NCI-H2107 treated with DMSO at 0.1 percent for 48 hours (cell line): ENCODE results near the gene ELFN2.
"Not testable (repeated sequence)": the region's sequence is repeated elsewhere in the genome, so short reads cannot be mapped to it uniquely, and the experiment has no call there.

Experiments used
- DNase-seq: peaks from one replicate; lab custom pipeline; 2025; ENCODE audit not compliant: unreplicated experiment; lab: John Stamatoyannopoulos, UW

ELFN2 gene

GRCh38 chr22:37411655-37412054 lies 15.6 kb downstream of the ELFN2 start:
- DNase-seq, result no peak

DNA sequence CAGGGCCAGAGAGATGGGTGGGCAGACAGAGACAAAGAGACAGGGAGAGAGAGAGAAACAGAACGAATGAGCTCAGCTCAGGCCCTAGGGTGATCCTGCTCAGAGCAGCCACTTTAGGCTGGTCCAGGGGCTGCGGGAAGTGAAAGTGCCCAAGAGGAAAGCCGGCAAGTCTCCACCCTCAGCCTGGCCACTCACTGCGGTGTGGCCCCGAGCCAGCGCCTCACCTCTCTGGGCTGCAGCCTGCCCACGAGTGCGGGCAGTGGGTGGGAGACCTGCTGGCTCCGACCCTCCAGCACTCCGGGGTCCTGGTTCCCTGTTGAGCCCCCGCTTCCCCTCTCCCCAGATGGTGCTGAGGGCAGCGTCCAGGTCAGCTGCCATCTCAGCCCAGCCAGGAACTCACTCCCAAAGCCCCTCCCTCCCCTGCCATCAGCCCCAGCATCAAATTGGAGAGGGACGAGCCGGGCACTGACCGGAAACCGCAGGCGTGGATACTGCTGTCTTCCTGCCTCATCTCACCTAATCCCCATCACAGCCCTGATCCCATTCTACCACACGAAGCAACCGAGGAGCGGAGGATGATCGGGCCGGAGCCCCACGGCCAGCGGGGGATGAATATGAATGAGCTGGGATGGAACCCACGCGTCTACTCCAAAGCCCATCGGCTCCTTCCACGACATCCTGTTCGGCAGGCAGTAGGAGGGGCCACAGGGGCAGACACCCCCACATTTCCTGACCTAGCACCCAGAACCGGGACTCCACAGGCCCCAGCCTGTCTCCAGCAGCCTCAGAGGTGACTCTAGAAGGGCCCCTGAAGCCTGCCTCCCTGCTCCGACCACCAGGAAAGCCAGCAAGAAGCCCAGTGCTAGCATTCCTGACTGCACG lies 16.9 kb downstream of the ELFN2 start:
- no peak for DNase-seq

DNA sequence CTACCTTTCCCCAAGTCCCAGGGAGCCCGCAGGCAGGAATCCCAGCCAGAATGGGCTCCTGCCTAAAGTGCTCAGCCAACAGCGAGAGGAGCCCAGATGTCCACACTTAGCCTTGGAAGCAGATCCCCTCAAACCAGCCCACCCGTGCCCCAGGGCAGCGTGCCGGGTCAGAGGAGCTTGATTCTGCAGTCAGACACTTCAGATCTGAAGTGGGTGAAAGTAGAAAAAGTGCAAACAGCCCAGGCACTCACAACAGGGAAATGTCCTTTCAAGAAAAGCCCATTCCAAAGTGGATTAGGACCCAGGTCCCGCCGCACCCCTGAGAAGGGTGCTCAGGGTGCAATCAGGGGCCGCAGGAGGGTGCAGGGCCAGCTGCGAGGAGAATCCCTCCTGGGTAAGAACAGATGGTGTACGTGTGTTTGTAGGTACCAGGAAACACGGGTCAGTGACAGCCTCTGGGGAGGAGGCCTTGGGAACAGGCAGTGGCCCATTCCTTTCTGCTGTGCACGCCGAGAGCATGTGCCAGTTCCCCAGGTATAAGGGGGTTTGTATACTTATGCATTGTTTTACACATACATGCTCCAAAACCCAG lies 17.7 kb downstream of the ELFN2 start:
- no peak for DNase-seq

- no peak for DNase-seq
These were observed 18.2 kb downstream of the ELFN2 start for GRCh38 chr22:37409031-37409430.

DNA sequence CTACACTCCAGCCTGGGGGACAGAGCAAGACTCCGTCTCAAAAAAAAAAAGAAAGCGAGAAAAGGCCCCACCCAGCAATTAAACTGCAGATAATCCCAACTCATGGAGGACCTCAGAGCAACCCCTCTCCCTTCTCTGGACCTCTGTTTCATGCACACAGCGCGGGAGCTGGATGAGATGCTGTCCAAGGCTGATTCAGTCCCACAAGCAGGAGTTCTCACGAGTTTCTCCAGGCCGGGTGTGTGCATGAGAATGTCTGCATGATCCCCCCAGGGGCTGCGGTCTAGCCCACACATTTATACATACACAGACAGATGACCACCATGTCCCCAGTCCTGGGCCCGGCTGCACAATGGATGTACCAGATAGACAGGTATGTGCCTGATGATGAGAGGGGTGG lies 19.4 kb downstream of the ELFN2 start:
- DNase-seq, result no peak

- no peak for DNase-seq
These were observed 20.6 kb downstream of the ELFN2 start for GRCh38 chr22:37406441-37407235.

DNA sequence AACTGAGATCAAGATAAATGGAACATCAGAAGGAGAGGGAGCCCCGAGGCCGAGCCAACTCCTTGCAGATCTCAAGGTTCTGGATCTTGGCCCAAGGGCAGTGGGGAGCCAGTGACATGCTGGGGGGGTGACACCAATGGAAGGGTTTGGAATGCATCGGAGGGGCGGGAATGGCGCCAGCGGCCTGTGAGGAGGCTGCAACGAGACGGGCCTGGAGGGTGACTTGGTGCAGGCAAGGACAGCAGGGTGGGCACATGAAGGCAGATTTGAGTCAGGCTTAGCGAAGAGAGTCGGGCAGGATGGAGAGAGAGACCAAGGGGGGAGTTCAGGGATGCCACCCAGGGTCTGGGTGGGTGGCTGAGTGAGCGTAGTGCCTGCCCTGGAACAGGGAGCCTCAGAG lies 23.2 kb downstream of the ELFN2 start:
- no peak for DNase-seq

DNA sequence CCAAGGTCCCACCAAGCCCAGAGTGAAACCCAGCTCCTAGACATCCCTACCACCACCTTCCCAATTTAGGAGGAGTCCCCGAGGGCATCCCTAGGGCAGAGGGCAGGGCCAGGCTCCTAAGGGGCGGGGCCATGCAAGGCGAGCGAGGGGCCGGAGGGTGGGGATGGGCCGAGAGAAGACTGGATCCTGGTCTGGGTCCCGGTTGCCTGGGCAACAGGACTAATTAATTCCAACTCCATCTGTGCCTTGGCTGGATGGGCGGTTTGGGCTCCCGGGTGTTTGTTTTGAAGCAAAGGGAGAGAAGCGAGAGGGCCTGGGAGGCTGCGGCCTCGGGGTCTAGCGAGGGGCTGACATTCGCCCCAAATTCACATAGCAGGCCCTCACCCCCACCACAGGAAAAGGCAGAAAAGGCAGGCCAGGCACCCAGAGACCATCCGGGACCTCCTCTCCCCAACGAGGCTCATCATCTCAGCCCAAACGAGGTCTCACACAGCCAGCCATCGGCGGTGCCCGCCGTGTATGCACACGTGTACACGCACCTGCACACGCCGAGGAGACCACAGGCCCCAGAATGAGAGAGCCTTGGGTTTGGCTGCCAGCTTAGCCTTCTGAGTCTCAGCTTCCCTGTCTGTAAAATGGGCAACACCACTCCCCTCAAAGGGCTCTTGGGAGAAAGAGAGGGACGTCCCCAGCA lies 23.9 kb downstream of the ELFN2 start:
- DNase-seq, result no peak

- no peak for DNase-seq
These were observed 25.1 kb downstream of the ELFN2 start for GRCh38 chr22:37402184-37402506.

- no peak for DNase-seq
These were observed 25.7 kb downstream of the ELFN2 start for GRCh38 chr22:37401401-37402183.

DNA sequence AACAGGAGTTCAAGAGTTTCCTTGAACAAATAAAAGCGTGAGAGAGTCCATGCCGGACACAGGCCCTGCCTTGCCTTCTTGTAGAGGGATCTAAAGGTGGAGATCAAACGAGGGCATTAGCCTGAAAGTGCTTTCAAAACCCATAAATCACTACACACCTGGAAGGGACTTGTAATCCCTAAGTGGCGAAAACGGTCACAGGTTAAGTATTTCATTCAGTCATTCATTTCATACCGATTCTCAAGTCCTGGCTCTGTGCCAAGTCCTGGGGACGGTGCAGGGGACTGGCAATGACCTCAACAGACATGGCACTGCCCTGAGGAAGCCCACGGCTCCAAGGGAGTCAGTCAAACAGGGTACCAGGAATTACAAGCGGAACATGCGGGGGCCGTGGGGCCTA lies 26.6 kb downstream of the ELFN2 start:
- no peak for DNase-seq

DNA sequence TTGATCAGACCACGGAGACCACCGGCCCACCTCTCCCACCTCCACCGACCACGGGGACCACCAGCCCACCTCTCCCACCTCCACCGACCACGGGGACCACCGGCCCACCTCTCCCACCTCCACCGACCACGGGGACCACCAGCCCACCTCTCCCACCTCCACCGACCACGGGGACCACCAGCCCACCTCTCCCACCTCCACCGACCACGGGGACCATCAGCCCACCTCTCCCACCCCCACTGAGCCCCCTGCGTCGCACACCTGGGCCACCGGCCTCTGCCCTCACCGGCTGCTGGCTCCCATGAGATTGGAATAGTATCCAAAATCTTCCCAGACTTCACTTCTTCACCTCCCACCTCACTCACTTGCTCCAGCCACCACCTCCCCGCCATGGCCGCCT lies 27.8 kb downstream of the ELFN2 start:
- not testable (repeated sequence) for DNase-seq

DNA sequence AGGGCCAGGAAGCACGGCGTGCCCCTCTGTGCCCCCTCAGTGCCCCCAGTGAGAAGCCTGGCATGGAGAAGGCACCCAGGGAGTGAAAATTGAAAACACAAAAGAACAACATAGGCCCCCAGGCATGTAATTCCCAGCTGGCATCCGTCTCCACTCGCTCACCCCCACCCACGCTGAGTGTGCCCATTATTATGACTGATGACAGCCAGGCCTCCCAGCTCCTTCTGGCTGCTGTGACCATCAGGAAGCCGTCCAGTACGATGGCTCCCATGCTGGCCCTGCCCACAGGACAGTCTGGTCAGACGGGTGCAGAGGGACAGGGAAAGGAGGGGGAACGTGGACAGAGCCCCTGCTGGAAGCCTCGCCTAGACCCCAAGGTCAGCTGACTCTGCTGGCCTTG lies 30.1 kb downstream of the ELFN2 start:
- no peak for DNase-seq

DNA sequence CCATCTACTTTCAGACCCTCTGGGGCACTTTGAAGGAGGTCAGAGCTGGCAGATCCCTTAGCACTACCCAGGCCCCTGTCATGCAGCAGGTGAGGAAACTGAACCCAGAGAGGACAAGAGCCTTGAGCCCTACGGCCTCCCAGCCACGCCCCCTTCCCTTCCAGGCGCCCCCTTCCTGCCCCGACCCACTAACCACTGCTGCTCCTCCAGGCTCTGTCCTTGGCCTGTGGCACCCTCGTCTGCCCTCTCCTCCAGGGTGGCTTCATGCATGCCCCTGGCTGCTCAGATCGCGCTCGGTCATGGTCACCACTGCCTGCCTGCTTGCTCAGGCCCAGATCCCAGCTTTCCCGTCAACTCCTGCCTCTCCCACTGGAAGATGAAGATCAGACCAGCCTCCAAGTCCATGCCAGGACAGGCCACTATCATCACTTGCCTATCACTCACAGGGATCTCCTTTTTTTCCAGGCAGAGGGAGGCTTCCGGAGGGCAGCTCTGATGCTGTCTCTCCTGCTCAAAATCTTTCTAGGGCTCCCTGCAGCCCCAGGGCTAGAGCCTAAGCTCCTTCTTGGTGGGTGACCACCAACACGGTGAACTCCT lies 30.7 kb downstream of the ELFN2 start:
- no peak for DNase-seq

GRCh38 chr22:37394341-37394740 lies 32.9 kb downstream of the ELFN2 start:
- DNase-seq, result no peak

- DNase-seq, result no peak
These were observed 33.5 kb downstream of the ELFN2 start for GRCh38 chr22:37393746-37394145.

- no peak for DNase-seq
These were observed 34.5 kb downstream of the ELFN2 start for GRCh38 chr22:37392721-37393328.

DNA sequence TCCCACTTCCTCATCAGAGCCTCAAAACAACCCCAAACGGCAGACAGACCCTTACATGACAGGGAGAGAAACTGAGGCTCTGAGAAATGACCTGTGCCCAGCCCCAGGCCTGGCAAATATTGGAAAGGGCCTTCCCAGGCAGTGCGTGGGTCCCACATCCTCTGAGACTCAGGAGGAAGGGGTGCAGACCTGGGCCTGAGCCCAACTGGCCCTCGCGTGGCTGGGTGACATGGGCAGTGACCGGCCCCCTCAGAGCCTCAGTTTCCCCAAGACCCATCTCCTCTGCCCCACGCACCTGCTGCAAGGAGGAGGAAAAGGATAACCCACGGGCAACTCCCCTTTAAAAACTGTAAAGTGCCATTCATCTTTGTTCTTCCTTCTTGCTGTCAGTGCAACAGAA lies 35.6 kb downstream of the ELFN2 start:
- DNase-seq, result no peak

DNA sequence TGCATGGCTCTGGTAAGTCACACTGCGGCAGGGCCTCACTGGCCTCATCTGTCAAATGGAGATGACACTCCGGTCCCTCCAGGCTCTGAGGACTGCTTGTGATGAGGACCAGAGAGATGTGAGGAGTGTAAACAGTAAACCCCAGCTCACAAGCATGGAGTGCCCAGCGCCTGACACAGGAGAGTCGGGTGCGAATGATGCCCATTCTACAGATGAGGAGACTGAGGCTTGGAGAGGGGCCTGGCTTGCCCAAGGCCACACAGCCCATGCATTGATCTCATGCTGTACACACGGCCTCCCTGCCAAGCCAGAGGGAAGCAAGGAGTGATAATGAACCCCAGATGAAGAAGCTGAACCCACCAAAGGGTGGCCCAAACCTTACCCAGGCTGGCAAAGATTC lies 37.2 kb downstream of the ELFN2 start:
- no peak for DNase-seq

DNA sequence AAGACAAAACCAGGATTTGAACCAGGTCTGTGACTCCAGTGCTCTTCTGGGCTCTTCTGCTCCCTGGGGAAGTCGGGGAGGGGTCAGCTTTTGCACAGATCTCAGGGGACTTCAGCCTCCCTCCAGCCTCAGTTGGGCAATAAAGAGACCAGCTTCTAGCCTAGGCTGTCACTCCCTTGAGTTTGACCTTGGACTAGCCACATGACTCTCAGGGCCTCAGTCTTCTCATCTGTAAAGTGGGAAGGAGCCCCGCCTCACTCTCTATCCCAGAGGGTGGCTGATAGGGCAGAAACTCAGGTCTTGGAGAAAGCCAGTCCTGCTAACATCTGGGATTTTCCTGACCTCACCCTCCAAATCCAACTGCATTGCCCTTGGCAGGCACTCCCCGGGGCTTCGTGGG lies 38.7 kb downstream of the ELFN2 start:
- no peak for DNase-seq
